HG02571 (cell line): Measurements from ENCODE around the gene RTCB.

Experiments used
- ATAC-seq: cut with Tn5 transposase; IDR thresholded peaks from one replicate; pipeline ENCODE4 v1.9.1; 2021; ENCODE audit warnings: mild to moderate bottlenecking, moderate library complexity; ENCODE audit not compliant: unreplicated experiment

RTCB gene

GRCh38 chr22:32340411-32340810 lies 71.6 kb downstream of the RTCB start:
- no peak for ATAC-seq

- no peak for ATAC-seq
Measured at GRCh38 chr22:32339190-32340012, 72.6 kb downstream of the RTCB start.

GRCh38 chr22:32338757-32339156 lies 73.3 kb downstream of the RTCB start:
- no peak for ATAC-seq
